Measurements from ENCODE around the gene TXNRD1.
"Not testable (repeated sequence)": the region's sequence is repeated elsewhere in the genome, so short reads cannot be mapped to it uniquely, and the experiment has no call there.

The TXNRD1 gene

DNA sequence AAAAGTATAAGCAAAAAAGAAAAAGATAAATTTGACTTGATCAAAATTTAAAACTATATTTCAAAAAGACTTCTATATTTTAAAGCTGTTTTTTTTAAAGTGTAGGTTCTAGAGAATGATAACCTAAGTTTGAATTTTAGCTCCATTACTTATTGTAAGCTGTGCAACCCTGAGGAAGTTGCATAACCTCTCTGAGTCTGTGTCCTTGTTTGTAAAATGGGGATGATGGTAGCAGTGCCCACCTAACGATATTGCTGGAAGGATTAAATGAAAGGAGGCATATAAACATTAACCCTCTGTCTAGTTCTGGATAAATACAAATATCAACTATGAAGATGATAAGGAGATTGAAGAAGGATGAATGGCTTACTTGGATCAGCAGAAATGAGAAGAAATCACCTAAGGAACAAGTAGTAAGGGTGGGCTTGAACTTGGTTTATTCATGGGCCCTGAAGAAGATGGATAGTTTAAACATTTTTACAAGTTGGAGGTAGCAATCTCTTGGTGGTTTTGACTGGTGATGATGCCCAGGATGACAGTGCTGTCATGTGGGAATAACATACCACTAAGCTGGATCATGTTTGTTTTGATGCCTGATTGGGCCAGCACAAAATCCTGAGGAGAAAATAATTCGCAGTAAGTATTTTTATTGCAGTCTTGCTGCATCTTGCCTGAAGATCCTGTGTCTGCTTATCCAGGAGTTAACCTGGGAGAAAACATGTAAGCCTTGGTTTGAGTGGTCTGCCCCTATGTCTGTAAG lies 35.0 kb downstream of the TXNRD1 start:
- H3K27ac ChIP-seq, result no peak overlapping the region
- no peak overlapping the region for H3K4me3 ChIP-seq (ENCODE audit: low read depth in 1 of 2, low read length in 1 of 2)
- no peaks in the 10 kb centered on the region for H3K4me1 ChIP-seq (ENCODE audit: control insufficient read depth in 1 of 2, insufficient read depth in 1 of 2, low read depth in 1 of 2, low read length in 1 of 2)
- TF ChIP-seq, protein P1, sequence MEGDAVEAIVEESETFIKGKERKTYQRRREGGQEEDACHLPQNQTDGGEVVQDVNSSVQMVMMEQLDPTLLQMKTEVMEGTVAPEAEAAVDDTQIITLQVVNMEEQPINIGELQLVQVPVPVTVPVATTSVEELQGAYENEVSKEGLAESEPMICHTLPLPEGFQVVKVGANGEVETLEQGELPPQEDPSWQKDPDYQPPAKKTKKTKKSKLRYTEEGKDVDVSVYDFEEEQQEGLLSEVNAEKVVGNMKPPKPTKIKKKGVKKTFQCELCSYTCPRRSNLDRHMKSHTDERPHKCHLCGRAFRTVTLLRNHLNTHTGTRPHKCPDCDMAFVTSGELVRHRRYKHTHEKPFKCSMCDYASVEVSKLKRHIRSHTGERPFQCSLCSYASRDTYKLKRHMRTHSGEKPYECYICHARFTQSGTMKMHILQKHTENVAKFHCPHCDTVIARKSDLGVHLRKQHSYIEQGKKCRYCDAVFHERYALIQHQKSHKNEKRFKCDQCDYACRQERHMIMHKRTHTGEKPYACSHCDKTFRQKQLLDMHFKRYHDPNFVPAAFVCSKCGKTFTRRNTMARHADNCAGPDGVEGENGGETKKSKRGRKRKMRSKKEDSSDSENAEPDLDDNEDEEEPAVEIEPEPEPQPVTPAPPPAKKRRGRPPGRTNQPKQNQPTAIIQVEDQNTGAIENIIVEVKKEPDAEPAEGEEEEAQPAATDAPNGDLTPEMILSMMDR (IDR thresholded peaks at IDR 0.05), result no peak
- no peaks in the 10 kb centered on the region for H3K27me3 ChIP-seq
- no peaks in the 10 kb centered on the region for H3K9me3 ChIP-seq
- H3K36me3 ChIP-seq, result no peaks in the 10 kb centered on the region

DNA sequence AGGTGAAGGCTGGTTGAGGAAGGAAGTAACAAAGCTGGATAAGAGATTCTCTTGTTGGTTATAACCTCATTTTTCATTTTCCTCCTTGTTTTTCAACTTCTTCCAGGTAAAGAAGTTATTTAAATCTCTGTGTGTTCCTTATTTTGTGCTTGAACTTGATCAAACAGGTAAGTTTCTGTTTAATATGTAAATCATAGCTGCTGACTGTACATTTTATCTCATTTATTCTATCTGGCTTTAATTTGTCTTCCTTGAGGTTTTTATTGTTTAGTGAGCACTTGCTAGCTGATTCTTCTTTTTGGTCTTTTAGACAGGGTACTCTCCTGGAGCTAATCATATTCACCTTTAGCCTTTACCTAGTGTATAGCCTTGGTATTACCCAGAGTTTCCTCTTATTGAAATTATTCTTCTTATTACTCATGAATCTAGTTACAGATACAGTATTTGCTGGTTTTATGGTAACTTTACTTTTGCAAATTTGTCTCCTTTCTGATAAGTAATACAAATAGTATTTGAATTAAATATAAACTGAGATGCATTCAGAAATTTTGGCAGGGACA lies 42.4 kb downstream of the TXNRD1 start:
- TF ChIP-seq, protein P1 (IDR thresholded peaks at IDR 0.05), result no peak
- Histone ChIP-seq H3K36me3 (no peaks in the 10 kb centered on the region), H3K27me3 (no peaks in the 10 kb centered on the region), H3K4me1 (ENCODE audit: control insufficient read depth in 1 of 2, insufficient read depth in 1 of 2, low read depth in 1 of 2, low read length in 1 of 2) (no peaks in the 10 kb centered on the region), H3K4me3 (ENCODE audit: low read depth in 1 of 2, low read length in 1 of 2) (no peak overlapping the region), H3K9me3 (no peaks in the 10 kb centered on the region), H3K27ac (no peak overlapping the region)

DNA sequence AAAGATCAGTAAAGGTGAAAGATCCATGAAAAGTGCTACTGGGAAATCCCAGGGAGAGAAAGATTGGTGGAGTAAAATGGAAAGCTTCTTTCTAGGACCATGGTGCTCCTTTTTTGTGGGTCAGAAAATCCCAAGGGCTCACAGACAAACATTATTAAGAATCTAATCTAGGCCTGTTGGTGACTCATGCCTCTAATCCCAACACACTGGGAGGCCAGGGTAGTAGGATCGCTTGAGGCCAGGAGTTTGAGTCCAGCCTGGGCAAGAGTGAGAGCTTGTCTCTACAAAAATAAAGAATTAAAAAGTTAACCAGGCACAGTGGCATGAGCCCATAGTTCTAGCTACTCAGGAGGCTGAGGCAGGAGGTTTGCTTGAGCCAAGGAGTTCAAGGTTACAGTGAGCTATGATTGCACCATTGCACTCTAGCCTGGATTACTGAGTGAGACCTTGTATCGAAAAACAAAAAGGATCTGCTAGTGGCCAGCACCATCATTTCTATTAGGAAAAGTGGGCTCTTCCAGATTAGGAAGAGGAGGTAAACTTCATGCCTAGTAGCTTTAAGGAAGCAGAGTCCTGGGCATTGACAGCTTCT lies 43.0 kb downstream of the TXNRD1 start:
- H3K4me3 ChIP-seq (ENCODE audit: low read depth in 1 of 2, low read length in 1 of 2), result no peak overlapping the region
- H3K27me3 ChIP-seq, result no peaks in the 10 kb centered on the region
- no peaks in the 10 kb centered on the region for H3K36me3 ChIP-seq
- H3K27ac ChIP-seq, result no peak overlapping the region
- no peaks in the 10 kb centered on the region for H3K4me1 ChIP-seq (ENCODE audit: control insufficient read depth in 1 of 2, insufficient read depth in 1 of 2, low read depth in 1 of 2, low read length in 1 of 2)
- H3K9me3 ChIP-seq, result no peaks in the 10 kb centered on the region
- TF ChIP-seq, protein P1 (IDR thresholded peaks at IDR 0.05), result no peak

- TF ChIP-seq, protein P1 (IDR thresholded peaks at IDR 0.05), result no peak
- no peak overlapping the region for H3K4me3 ChIP-seq (ENCODE audit: low read depth in 1 of 2, low read length in 1 of 2)
- H3K27me3 ChIP-seq, result no peaks in the 10 kb centered on the region
- H3K36me3 ChIP-seq, result no peaks in the 10 kb centered on the region
- no peak overlapping the region for H3K27ac ChIP-seq
- H3K9me3 ChIP-seq, result no peaks in the 10 kb centered on the region
- H3K4me1 ChIP-seq (ENCODE audit: control insufficient read depth in 1 of 2, insufficient read depth in 1 of 2, low read depth in 1 of 2, low read length in 1 of 2), result no peaks in the 10 kb centered on the region
These were observed 47.4 kb downstream of the TXNRD1 start for GRCh38 chr12:104263026-104263425.

- no peaks in the 10 kb centered on the region for H3K36me3 ChIP-seq
These were observed 48.2 kb downstream of the TXNRD1 start for GRCh38 chr12:104263580-104264358.

GRCh38 chr12:104265436-104265835 lies 49.9 kb downstream of the TXNRD1 start:
- not testable (repeated sequence) for H3K27me3 ChIP-seq; H3K27ac ChIP-seq; H3K9me3 ChIP-seq; H3K4me3 ChIP-seq (ENCODE audit: low read depth in 1 of 2, low read length in 1 of 2); H3K4me1 ChIP-seq (ENCODE audit: control insufficient read depth in 1 of 2, insufficient read depth in 1 of 2, low read depth in 1 of 2, low read length in 1 of 2); H3K36me3 ChIP-seq

More at GRCh38 chr12:104263580-104264358, 48.2 kb downstream of the TXNRD1 start:
- H3K4me3 ChIP-seq (ENCODE audit: low read depth in 1 of 2, low read length in 1 of 2), result no peak overlapping the region
- TF ChIP-seq, protein P1 (IDR thresholded peaks at IDR 0.05), result no peak
- no peaks in the 10 kb centered on the region for H3K27me3 ChIP-seq
- H3K4me1 ChIP-seq (ENCODE audit: control insufficient read depth in 1 of 2, insufficient read depth in 1 of 2, low read depth in 1 of 2, low read length in 1 of 2), result no peaks in the 10 kb centered on the region
- H3K9me3 ChIP-seq, result no peaks in the 10 kb centered on the region
- no peak overlapping the region for H3K27ac ChIP-seq

All from neutrophil (primary cell).